Breast epithelium (tissue), 4 donors: Measurements from ENCODE around the gene MRAP. TPM values are rescaled to one million over a fixed set of nuclear protein-coding genes. Genes with fewer than 3 reads are reported as not detected.

Source experiments
- DNase-seq, 2 donors: peaks; one replicate each; pipeline ENCODE4 v3.0.0-alpha.2; 2019; ENCODE audit warnings: low spot score in 2 of 2
- H3K27ac ChIP-seq, 2 donors: fragments of 200-600 bp; sonication (generic) in 1 of 2; one replicate each; pipeline ENCODE4 v1.5.1; 2016 to 2019; ENCODE audit warnings: mild to moderate bottlenecking in 1 of 2
- H3K27me3 ChIP-seq, 2 donors: fragments of 200-600 bp; sonication (generic) in 1 of 2; one replicate each; pipeline versions ENCODE4 v1.5.1 to v1.6.0; 2017 to 2019; ENCODE audit warnings: control low read depth in 1 of 2, mild to moderate bottlenecking in 1 of 2
- H3K36me3 ChIP-seq: fragments of 200-600 bp; one replicate; pipeline ENCODE4 v1.5.1; 2019
- H3K4me1 ChIP-seq, 2 donors: fragments of 200-600 bp; sonication (generic); one replicate each; pipeline ENCODE4 v1.5.1; 2016 to 2019; ENCODE audit warnings: control low read depth in 1 of 2
- H3K4me3 ChIP-seq, 3 donors: fragments of 200-600 bp; sonication (generic); 1 replicate in 2 of 3; 2 replicates in 1 of 3; pipeline ENCODE4 v1.5.1; 2016 to 2019; ENCODE audit warnings: mild to moderate bottlenecking in 3 of 3, moderate library complexity in 2 of 3
- H3K9me3 ChIP-seq, 2 donors: fragments of 200-600 bp; sonication (generic) in 1 of 2; one replicate each; pipeline ENCODE4 v1.5.1; 2016 to 2019; ENCODE audit warnings: control low read depth in 1 of 2
- CTCF ChIP-seq, 3 donors: fragments of 450-650 bp; IDR thresholded peaks; one replicate each; pipeline ENCODE4 v1.5.1; 2016 to 2017; ENCODE audit warnings: antibody characterized with exemption in 3 of 3, mild to moderate bottlenecking in 3 of 3, moderate library complexity in 3 of 3
- POLR2A ChIP-seq: fragments of 450-650 bp; IDR thresholded peaks from one replicate; pipeline ENCODE4 v1.6.1; 2016; ENCODE audit warnings: antibody characterized with exemption, mild to moderate bottlenecking, moderate library complexity
- POLR2AphosphoS5 ChIP-seq, 3 donors: sonication (generic); formaldehyde crosslinking; IDR thresholded peaks; one replicate each; pipeline ENCODE4 v1.6.1; 2017; ENCODE audit warnings: antibody characterized with exemption in 3 of 3
- intact Hi-C: fragments of 100-400 bp; cut with DNase I; formaldehyde crosslinking; loops from one replicate; pipeline ENCODE4 v1.15.1; 2023; ENCODE audit warnings: low total_unique reads
- total RNA-seq, 3 donors: library from RNA; depleted of rRNA; stranded (reverse); fragments of >200 nt; gene quantifications; one replicate each; pipeline ENCODE4 v1.1.0, GENCODE V29; 2016

The MRAP gene
- total RNA-seq: 10 to 100 TPM in 1 of 3 donors, 1 to 10 TPM in 2; 5.1 to 23.4 (median 8.8) TPM

DNA sequence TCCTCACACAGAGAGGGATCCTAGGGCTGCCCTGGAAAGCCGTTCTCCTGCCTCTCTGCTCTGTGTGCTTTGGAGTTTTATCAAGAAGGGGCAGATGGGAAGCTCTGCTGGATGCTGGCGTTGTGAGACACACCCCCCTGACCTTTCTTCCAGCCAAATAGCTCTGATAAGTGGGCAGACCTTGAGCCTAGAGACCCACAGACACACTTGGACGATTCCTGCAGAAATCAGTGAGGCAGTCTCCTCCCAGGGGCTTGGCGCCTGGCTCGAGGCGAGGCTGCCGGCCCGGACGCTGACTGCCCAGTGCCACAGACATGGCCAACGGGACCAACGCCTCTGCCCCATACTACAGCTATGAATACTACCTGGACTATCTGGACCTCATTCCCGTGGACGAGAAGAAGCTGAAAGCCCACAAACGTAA lies at the start of gene MRAP:
TSS of gene MRAP (plus strand) at position 198 of the 424 bp plus-strand sequence. CDS start at position 315, 117 bp downstream.
- Histone ChIP-seq H3K9me3 (no peaks in the 10 kb centered on the region), H3K4me1 (no peaks in the 10 kb centered on the region), H3K4me3 (no peak within 1 kb of the TSS), H3K36me3 (no peaks in the 10 kb centered on the region), H3K27ac (no peak within 1 kb of the TSS), H3K27me3 (no peaks in the 10 kb centered on the region)
- intact Hi-C loops: loop anchor here (2.0 kb wide), 1 partner anchor 58 kb away; no protein-coding TSS in a partner anchor
- no peak for DNase-seq
- TF ChIP-seq CTCF (IDR thresholded peaks at IDR 0.05) (no peak), POLR2A (no peak), POLR2AphosphoS5 (IDR thresholded peaks at IDR 0.05) (no peak)

- H3K27me3 ChIP-seq: no peaks in the 10 kb centered on the region
- no peak overlapping the region for H3K27ac ChIP-seq
- no peaks in the 10 kb centered on the region for H3K4me1 ChIP-seq
- no peak overlapping the region for H3K4me3 ChIP-seq
- no peak for DNase-seq
- no peaks in the 10 kb centered on the region for H3K36me3 ChIP-seq
- no peak for TF ChIP-seq CTCF (IDR thresholded peaks at IDR 0.05)
- TF ChIP-seq POLR2A: no peak
- no peak for TF ChIP-seq POLR2AphosphoS5 (IDR thresholded peaks at IDR 0.05)
- H3K9me3 ChIP-seq: no peaks in the 10 kb centered on the region
- intact Hi-C loops: no loop called here
These were observed 49.0 kb upstream of the MRAP start for GRCh38 chr21:32249511-32250280.

GRCh38 chr21:32252136-32252535 lies 46.5 kb upstream of the MRAP start:
- Histone ChIP-seq H3K4me1 (no peaks in the 10 kb centered on the region), H3K9me3 (no peaks in the 10 kb centered on the region), H3K4me3 (no peak overlapping the region), H3K36me3 (no peaks in the 10 kb centered on the region), H3K27ac (no peak overlapping the region), H3K27me3 (no peaks in the 10 kb centered on the region)
- intact Hi-C loops: no loop called here
- TF ChIP-seq POLR2AphosphoS5 (IDR thresholded peaks at IDR 0.05): no peak
- no peak for TF ChIP-seq POLR2A
- no peak for TF ChIP-seq CTCF (IDR thresholded peaks at IDR 0.05)
- no peak for DNase-seq

DNA sequence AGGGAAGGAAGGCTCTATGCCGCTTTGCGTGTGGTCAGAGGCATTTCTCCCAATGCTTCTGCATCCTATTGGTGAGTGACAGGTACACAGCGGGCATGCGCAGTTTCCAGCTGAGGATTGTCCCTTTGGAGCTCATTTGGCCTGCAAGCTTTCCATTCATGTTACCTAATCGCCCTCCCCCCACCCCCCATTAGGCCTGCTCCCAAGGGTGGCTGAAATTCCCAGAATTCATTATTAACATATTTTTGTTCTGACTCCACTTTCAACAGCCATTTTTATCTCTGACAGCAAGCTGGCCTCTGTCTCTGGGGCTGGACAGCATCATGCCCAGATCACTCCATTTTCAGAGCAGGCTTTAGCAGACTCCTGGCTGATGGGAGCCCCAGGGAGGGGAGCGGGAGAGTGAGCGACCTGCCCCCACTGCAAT lies 45.4 kb upstream of the MRAP start:
- Histone ChIP-seq H3K36me3 (no peaks in the 10 kb centered on the region), H3K4me3 (no peak overlapping the region), H3K27ac (no peak overlapping the region), H3K4me1 (no peaks in the 10 kb centered on the region), H3K27me3 (no peaks in the 10 kb centered on the region), H3K9me3 (no peaks in the 10 kb centered on the region)
- TF ChIP-seq CTCF (IDR thresholded peaks at IDR 0.05) (no peak), POLR2AphosphoS5 (IDR thresholded peaks at IDR 0.05) (peak in 1 of 3 donors; percentile 60)
- DNase-seq: no peak
- intact Hi-C loops: no loop called here

- H3K27me3 ChIP-seq: no peaks in the 10 kb centered on the region
- peak overlapping the region; percentile 2 to 22 for H3K27ac ChIP-seq
- no peaks in the 10 kb centered on the region for H3K4me1 ChIP-seq
- no peak overlapping the region for H3K4me3 ChIP-seq
- intact Hi-C loops: loop anchor here (2.0 to 5.0 kb wide), 2 partner anchors 384 to 465 kb away; partner anchors contain the start of gene HUNK
- no peaks in the 10 kb centered on the region for H3K9me3 ChIP-seq
- DNase-seq: no peak
- TF ChIP-seq CTCF (IDR thresholded peaks at IDR 0.05): no peak
- TF ChIP-seq POLR2AphosphoS5 (IDR thresholded peaks at IDR 0.05): no peak
- TF ChIP-seq POLR2A: no peak
- H3K36me3 ChIP-seq: no peaks in the 10 kb centered on the region
These were observed 42.4 kb upstream of the MRAP start for GRCh38 chr21:32256251-32256650.
